HepG2 (cell line): ENCODE data around the gene MFAP2.
"Not testable (repeated sequence)": the region's sequence is repeated elsewhere in the genome, so short reads cannot be mapped to it uniquely, and the experiment has no call there.

ENCODE experiments used
- POLR2AphosphoS5 ChIP-seq: IDR thresholded peaks from 2 replicates; pipeline ENCODE4 v1.6.1; 2012; ENCODE audit warnings: low read depth, low read length
- TOE1 ChIP-seq: sonication (generic); formaldehyde crosslinking; IDR thresholded peaks from 2 replicates; pipeline ENCODE4 v1.4.0; 2020; ENCODE audit warnings: mild to moderate bottlenecking, missing genetic modification reagents
- ZHX1 ChIP-seq: sonication (generic); formaldehyde crosslinking; IDR thresholded peaks from 2 replicates; pipeline ENCODE4 v1.8.1; 2022; ENCODE audit warnings: low read depth, mild to moderate bottlenecking, missing genetic modification reagents
- ZNF138 ChIP-seq: sonication (generic); formaldehyde crosslinking; IDR thresholded peaks from 2 replicates; pipeline ENCODE4 v1.5.0; 2020; ENCODE audit warnings: mild to moderate bottlenecking, low read depth, missing genetic modification reagents

- not testable (repeated sequence) for TF ChIP-seq ZNF138 (CRISPR knock-in tag); POLR2AphosphoS5; ZHX1 (CRISPR knock-in tag); TOE1 (CRISPR knock-in tag)
These were observed 28.0 kb downstream of the MFAP2 start for GRCh38 chr1:16952376-16952775.
